GM20000 (cell line): ENCODE measurements around the gene ATAD5.

Experiments
- DNase-seq: peaks from one replicate; pipeline ENCODE4 v3.0.0; 2012; ENCODE audit warnings: low spot score
- TF ChIP-seq, protein P1 (sequence below): IDR thresholded peaks from 2 replicates; pipeline ENCODE4 v1.5.1; 2012; ENCODE audit warnings: mild to moderate bottlenecking, control low read depth; ENCODE audit errors: extremely low read depth, missing control alignments

ATAD5 gene

GRCh38 chr17:30831663-30832437 lies at the start of gene ATAD5:
Gene ATAD5 (plus strand): TSS chr17:30831966. CDS start chr17:30832348, 382 bp downstream.
- TF ChIP-seq, protein P1, sequence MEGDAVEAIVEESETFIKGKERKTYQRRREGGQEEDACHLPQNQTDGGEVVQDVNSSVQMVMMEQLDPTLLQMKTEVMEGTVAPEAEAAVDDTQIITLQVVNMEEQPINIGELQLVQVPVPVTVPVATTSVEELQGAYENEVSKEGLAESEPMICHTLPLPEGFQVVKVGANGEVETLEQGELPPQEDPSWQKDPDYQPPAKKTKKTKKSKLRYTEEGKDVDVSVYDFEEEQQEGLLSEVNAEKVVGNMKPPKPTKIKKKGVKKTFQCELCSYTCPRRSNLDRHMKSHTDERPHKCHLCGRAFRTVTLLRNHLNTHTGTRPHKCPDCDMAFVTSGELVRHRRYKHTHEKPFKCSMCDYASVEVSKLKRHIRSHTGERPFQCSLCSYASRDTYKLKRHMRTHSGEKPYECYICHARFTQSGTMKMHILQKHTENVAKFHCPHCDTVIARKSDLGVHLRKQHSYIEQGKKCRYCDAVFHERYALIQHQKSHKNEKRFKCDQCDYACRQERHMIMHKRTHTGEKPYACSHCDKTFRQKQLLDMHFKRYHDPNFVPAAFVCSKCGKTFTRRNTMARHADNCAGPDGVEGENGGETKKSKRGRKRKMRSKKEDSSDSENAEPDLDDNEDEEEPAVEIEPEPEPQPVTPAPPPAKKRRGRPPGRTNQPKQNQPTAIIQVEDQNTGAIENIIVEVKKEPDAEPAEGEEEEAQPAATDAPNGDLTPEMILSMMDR: no peak
- peak; percentile 87 for DNase-seq

DNA sequence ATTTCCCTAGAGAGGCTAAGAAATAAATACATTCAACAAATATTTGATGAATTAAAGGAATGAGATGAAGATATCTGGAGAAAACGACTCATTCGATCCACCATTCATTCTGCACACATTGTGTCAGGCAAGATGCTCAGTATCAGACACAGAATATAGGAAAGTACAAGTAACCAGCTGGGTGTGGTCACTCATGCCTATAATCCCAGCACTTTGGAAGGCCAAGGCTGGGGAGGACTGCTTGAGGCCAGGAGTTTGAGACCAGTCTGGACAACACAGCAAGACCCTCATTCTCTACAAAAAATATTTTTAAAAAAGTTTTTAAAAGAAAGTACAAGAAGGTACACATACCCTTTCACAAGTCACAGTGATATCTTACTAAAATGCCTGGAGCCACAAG lies 49.6 kb upstream of the ATAD5 start:
- TF ChIP-seq, protein P1: no peak
- no peak for DNase-seq

- TF ChIP-seq, protein P1: no peak
- DNase-seq: no peak
Observed at GRCh38 chr17:30788918-30789317, 42.8 kb upstream of the ATAD5 start.

GRCh38 chr17:30790279-30790678 lies 41.5 kb upstream of the ATAD5 start:
- TF ChIP-seq, protein P1: no peak
- peak; percentile 40 for DNase-seq

GRCh38 chr17:30793282-30793977 lies 38.3 kb upstream of the ATAD5 start:
- no peak for DNase-seq
- TF ChIP-seq, protein P1: no peak

DNA sequence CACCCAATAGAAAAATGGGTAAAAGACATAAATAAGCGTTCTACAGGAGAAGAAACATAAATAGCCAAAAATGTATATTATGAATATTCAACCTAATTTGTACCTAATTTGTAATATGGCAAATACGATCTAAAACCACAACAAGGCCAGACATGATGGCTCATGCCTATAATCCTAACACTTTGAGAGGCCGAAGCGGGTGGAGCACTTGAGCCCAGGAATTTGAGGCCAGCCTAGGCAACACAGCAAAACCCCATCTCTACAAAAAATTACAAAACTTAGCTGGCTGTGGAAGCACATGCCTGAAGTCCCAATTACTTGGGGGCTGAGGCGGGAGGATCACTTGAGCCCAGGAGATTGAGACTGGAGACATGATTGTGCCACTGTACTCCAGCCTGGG lies 37.4 kb upstream of the ATAD5 start:
- TF ChIP-seq, protein P1: no peak
- no peak for DNase-seq

DNA sequence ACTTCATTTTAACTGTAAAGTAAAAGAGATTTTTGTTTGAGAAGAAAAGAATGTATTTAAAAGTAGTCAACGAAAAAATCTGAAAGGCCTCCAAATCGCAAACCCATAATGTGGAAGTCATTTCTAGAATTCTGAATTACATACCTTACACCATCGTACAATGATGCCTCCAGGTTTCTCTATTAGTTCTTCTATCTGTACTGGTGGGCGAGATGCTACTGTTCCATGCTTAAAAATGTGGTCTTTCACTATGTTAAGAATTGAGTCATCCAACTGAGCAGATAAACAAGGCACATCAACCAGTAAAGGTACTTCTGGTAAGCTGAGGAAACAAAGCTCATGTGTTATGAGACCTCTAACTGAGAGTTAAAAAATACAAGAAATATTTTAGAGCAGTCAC lies 35.8 kb upstream of the ATAD5 start:
- TF ChIP-seq, protein P1: no peak
- DNase-seq: no peak
